H4 (cell line): ENCODE data around the gene FNDC3B. TPM values are rescaled to one million over a fixed set of nuclear protein-coding genes. Genes with fewer than 3 reads are reported as not detected.

Source experiments
- DNase-seq: peaks from one replicate; pipeline ENCODE4 v3.0.0-alpha.2; 2015; ENCODE audit warnings: low spot score
- total RNA-seq: library from RNA; depleted of rRNA; stranded (reverse); fragments of >200 nt; shearing (Covaris generic); gene quantifications from 2 replicates; pipeline ENCODE4 v1.2.3, GENCODE V29; 2014

Gene FNDC3B
- total RNA-seq, 1 experiment from 2014 or later, result 65.8 TPM

GRCh38 chr3:172286548-172287148 is 247.3 kb downstream of the FNDC3B start:
- no peak for DNase-seq

DNA sequence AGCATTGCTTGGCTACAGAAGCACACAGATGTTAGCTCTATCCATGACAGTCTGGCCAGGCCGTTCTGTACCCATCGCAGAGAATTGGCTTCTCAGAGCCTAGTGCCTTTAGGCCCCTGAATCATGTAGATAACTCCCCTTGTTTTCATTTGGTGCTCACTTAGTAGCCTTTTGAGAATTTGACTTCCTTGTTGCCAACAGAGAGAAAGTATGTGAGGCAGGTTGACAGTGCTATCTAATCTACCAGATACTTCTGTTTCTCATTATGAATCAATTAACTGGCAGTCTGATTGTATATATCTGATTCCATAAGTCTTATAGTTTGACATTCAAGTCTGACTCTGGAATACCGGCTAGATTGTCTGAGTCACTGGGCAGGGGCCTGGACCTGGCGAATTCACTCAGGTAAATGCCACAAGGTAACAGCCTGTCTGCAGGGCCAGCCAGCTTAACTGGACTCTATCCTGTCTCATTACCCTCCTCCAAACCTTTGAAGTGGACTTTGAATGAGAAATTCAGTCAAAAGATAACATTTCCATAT is 248.6 kb downstream of the FNDC3B start:
- no peak for DNase-seq

DNA sequence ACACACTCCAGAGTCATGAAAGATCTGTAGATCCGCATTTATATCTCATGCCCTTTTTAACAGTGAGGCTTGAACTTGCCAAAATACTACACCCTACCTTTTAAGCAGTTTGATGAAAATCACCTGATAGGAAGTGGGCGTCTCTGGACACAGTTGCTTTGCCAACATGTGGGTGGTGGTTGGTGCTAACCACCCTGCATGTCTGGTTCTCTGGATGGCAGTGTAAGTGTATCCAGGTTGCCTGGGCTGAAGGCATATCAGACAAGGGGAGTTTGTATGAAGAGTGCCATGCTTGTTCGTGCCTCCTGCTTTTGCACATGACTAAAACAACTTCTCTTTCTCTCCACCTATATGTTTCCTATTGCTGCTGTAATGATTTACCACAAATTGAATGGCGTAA is 249.3 kb downstream of the FNDC3B start:
- no peak for DNase-seq

GRCh38 chr3:172289583-172289982 is 250.2 kb downstream of the FNDC3B start:
- DNase-seq, result no peak

GRCh38 chr3:172290457-172290856 is 251.1 kb downstream of the FNDC3B start:
- no peak for DNase-seq

DNA sequence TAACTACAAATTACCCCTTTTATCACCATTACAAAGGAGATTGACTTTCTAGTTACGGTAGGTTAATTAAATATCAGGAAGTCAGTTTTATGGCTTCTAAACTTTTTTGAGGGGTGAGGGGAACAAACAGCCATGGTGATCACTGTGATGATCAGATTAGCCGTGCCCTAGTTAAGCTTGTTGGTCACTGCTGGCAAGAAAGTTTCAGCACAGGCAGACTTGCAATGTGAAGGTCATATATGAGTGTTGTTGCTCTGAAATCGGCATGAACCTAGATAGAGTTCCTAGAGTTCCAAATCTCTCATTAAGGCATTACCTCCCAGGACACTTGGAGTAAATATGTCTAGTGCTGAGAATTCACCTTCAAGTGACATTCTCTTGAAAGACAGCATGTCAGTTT is 252.3 kb downstream of the FNDC3B start:
- DNase-seq, result no peak

DNA sequence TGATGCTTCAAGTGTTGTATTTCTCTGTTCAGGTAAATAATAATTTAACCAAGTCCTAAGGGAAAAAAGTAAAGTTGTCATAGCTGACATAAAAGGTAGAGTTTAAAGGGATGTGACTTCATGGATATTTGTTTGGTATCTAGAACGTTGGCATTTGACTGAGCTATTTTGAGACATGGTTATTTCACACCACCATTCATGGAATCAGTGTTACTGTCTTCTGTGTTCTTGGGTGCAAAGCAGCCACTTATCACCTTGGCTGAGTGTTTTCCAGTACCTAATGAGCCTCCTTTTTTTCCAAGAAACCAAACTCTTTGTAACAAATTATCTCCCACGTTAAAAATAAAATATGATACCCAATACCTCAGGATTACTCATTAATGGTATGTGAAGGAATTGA is 253.0 kb downstream of the FNDC3B start:
- no peak for DNase-seq

- DNase-seq, result no peak
These were observed 253.7 kb downstream of the FNDC3B start for GRCh38 chr3:172293093-172293492.

DNA sequence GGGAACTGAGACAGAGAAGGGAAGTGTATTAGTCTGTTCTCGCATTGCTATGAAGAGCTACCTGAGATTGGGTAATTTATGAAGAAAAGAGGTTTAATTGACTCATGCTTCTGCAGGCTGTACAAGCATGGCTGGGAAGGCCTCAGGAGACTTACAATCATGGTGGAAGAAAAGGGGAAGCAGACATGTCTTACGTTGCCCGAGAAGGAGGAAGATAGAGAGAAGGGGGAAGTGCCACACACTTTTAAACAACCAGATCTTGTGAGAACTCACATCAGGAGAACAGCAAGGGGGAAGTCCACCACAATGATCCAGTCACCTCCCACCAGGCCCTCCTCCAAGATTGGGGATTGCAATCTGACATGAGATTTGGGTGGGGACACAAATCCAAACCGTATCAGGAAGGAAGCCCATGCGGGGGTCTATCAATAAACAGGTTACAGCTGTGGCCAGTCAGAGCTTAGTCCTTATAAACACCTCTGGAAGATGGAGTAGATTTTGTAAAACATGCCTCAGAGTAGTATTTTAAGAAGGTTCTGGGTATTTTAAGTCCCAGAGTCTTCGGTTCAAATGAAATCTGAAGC is 254.9 kb downstream of the FNDC3B start:
- DNase-seq, result no peak

DNA sequence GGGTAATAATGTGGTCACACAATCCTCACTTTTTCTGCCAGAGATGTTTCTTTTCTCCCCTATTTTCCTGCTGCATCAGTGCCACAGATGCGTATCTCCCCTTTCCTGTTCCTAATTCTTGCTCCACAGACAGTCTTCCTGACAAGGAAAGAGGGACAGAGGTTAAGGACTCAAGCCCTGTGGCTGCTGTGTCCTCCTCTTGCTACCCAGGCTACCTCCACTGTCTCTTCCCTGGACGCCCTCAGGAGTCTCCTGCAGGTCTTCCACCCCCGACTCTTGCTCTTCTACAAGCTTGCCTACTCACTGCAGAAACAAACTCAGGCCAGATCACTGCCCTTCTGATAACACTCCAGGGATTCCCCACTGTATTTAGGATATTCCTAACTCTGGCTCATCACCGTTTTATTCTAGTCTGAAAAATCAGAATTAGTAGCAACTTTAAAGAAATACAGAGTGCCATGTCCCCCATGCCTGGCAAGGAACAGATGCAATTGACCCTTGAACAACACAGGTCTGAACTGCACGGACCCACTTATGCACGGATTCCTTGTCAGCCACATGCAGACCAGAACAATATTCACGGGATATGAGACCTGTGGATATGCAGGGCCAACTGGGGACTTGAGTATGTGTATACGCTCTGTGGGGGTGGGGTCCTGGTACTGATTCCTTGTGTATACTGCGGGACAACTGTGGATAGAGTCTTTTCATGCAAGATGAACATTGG is 257.0 kb downstream of the FNDC3B start:
- DNase-seq, result no peak

DNA sequence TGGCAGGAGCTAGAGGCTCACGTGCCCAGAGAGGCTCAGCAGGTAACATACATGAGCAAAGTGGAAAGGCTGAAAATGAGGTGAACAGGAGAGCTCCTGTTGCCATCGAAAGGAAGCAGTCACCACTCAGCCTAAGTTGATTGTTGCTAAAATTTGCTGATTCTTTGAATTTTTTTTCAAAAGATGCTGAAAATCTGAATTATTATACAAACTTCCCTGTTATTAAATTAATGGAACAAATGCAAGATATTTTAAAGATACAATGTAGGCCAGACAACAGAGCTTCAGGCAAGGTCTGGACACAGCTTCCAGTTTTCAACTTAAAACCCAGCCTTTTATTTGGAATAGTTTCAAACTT is 257.6 kb downstream of the FNDC3B start:
- DNase-seq, result no peak

GRCh38 chr3:172298247-172298646 is 258.9 kb downstream of the FNDC3B start:
- DNase-seq, result no peak

DNA sequence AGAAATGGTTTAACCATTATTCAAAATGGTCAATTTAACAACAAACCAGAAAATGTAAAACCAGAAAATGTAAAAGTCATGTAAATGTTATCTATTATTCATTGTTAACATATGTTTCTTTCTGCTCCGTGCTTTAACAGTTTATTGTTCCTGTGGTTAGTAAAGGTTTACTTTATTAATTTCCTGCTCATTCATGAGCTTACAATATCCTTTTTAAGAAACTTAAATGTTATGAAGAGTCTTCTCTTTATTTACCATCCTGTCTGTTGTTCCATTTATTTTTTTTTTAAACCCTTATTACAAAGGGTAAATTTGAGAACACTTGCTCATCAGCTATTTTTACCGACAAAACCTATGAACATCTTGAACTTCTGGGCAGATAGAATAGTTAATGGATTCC is 260.8 kb downstream of the FNDC3B start:
- DNase-seq, result no peak

DNA sequence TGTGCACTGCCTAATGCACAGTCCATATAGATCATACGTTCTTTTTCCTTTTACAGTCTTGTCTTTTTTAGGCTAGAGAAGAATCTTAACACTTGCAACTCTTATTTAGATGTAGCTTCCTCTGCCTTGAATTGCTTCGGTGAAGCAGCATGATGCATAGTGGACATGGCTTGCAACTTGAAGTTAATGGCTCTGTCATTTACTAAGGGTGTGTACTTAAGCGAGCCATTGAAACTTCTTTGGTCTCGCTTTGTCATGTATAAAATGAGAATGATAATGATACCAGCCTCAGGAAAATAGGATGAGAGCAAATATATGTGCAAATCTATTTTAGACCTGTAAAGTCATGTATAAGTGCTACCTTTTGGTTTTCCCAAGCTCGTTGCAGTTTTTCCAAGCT is 261.5 kb downstream of the FNDC3B start:
- no peak for DNase-seq

DNA sequence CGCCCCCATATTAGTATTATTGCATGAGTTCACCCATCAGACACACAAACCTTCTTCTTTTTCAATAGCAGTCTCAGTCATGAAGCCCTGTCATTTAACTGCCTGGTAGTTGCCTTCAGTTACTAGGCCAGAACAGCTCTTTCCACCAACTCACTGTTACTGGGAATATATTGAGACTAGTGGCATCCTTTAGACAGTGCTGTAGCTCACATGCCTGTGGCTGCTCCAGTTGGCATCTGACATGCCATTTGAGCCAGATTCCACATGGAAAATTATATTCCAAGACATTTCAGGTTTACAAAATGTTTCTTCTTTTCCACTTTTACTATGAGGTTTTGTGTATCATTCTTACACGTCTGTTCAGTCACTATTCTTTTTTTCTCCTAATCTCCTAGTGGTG is 262.8 kb downstream of the FNDC3B start:
- no peak for DNase-seq

DNA sequence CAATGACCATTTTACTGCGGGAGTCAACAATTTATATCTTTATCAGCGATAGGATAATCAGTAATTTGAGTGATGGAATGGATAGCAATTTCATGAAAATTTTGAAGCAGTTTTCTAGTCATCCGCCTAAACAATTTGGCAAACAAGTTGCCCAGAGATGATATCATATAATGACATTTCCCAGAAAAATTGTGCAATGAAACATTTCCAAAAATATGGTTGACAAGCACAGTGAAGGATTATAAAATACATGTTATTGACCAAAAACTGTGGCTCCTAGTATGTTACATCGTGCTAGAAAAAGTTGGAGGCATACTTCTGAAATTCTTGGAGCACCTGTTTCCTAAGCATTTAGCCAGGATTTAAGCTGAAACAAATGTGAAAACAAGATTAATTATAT is 263.8 kb downstream of the FNDC3B start:
- no peak for DNase-seq

- DNase-seq, result no peak
These were observed 264.7 kb downstream of the FNDC3B start for GRCh38 chr3:172303941-172304558.

GRCh38 chr3:172305552-172305951 is 266.2 kb downstream of the FNDC3B start:
- DNase-seq, result no peak

GRCh38 chr3:172305974-172306373 is 266.6 kb downstream of the FNDC3B start:
- DNase-seq, result no peak

GRCh38 chr3:172307141-172307560 is 267.8 kb downstream of the FNDC3B start:
- no peak for DNase-seq

DNA sequence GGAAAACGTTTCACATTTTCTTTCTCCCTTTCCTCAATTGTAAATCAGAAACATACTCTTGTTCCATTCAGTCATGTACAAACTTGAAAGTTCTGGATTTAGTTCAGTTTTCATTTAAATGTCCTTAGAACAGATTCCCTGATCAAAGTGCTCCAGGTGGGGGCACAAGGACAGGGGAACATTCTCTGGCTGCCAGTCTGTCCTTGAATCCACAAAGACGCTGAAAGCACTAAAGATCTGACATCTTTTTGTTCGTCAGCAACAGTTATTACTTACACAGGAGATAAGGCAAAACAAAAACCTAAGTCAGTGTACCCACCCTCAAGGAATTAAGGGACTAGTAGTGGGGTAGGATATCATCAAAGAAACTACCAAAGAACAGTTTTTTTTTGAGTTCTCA is 269.7 kb downstream of the FNDC3B start:
- no peak for DNase-seq

GRCh38 chr3:172309741-172310427 is 270.5 kb downstream of the FNDC3B start:
- DNase-seq, result no peak
